ENCODE results near the gene DMGDH.

DNA sequence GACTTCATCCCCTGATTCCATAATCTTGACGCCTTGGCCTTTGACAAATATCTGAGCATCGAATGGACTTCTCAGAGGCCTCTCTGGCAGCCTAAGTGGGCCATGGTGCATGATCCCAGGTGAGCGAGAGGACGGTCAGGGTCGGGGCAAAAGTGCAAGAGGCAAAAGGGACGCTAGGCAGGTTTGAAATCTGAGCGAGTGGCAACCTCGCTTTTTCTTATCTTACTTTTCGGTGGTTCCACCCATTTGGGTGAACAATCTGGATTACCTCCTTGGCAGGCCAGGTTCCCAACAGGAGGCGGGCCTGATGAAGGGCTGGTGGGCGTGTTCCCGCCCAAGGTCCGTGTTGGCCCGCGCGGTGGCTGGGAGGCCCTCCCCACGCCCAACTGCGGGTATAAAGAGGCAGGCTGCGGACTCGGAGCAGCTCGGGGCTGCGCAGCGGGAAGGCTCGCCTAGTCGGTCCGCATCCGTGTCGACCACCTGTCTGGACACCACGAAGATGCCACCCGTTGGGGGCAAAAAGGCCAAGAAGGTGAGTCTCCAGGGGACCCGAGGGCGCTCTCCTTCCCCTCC is 42.0 kb upstream of the DMGDH start, which contains the start of gene BHMT:
- TF ChIP-seq, protein P1, sequence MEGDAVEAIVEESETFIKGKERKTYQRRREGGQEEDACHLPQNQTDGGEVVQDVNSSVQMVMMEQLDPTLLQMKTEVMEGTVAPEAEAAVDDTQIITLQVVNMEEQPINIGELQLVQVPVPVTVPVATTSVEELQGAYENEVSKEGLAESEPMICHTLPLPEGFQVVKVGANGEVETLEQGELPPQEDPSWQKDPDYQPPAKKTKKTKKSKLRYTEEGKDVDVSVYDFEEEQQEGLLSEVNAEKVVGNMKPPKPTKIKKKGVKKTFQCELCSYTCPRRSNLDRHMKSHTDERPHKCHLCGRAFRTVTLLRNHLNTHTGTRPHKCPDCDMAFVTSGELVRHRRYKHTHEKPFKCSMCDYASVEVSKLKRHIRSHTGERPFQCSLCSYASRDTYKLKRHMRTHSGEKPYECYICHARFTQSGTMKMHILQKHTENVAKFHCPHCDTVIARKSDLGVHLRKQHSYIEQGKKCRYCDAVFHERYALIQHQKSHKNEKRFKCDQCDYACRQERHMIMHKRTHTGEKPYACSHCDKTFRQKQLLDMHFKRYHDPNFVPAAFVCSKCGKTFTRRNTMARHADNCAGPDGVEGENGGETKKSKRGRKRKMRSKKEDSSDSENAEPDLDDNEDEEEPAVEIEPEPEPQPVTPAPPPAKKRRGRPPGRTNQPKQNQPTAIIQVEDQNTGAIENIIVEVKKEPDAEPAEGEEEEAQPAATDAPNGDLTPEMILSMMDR (IDR thresholded peaks at IDR 0.05 in 2 of 3, conservative IDR thresholded peaks at IDR 0.05 in 1 of 3; ENCODE audit: control insufficient read depth in 2 of 3, extremely low read depth in 1 of 3, insufficient read depth in 1 of 3, low read depth in 3 of 3, low read length in 3 of 3) = no peak
- TF ChIP-seq RCOR1 (conservative IDR thresholded peaks at IDR 0.05; ENCODE audit: low read depth, low read length) = no peak
- no peak for TF ChIP-seq CHD4 (IDR thresholded peaks at IDR 0.05)
- no peak for TF ChIP-seq SIN3A (IDR thresholded peaks at IDR 0.05; ENCODE audit: low read depth, low read length)
- TF ChIP-seq GABPA (IDR thresholded peaks at IDR 0.05; ENCODE audit: low read depth) = no peak
- TF ChIP-seq BHLHE40 (IDR thresholded peaks at IDR 0.05; ENCODE audit: borderline replicate concordance in 1 of 2, low read depth in 2 of 2, low read length in 1 of 2) = no peak
- no peak for TF ChIP-seq BMI1 (IDR thresholded peaks at IDR 0.05; ENCODE audit: borderline replicate concordance)
- TF ChIP-seq KDM1A (IDR thresholded peaks at IDR 0.05; ENCODE audit: borderline replicate concordance) = no peak
- TF ChIP-seq, protein P2, sequence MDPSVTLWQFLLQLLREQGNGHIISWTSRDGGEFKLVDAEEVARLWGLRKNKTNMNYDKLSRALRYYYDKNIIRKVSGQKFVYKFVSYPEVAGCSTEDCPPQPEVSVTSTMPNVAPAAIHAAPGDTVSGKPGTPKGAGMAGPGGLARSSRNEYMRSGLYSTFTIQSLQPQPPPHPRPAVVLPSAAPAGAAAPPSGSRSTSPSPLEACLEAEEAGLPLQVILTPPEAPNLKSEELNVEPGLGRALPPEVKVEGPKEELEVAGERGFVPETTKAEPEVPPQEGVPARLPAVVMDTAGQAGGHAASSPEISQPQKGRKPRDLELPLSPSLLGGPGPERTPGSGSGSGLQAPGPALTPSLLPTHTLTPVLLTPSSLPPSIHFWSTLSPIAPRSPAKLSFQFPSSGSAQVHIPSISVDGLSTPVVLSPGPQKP (IDR thresholded peaks at IDR 0.05; ENCODE audit: low read depth, low read length) = no peak
- TF ChIP-seq NR2C1 (IDR thresholded peaks at IDR 0.05) = no peak
- TF ChIP-seq, protein P3, sequence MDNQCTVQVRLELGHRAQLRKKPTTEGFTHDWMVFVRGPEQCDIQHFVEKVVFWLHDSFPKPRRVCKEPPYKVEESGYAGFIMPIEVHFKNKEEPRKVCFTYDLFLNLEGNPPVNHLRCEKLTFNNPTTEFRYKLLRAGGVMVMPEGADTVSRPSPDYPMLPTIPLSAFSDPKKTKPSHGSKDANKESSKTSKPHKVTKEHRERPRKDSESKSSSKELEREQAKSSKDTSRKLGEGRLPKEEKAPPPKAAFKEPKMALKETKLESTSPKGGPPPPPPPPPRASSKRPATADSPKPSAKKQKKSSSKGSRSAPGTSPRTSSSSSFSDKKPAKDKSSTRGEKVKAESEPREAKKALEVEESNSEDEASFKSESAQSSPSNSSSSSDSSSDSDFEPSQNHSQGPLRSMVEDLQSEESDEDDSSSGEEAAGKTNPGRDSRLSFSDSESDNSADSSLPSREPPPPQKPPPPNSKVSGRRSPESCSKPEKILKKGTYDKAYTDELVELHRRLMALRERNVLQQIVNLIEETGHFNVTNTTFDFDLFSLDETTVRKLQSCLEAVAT (IDR thresholded peaks at IDR 0.05) = no peak
- TF ChIP-seq MXI1 (IDR thresholded peaks at IDR 0.05; ENCODE audit: low read depth, low read length) = no peak
- no peak for TF ChIP-seq RELA (IDR thresholded peaks at IDR 0.05; ENCODE audit: borderline replicate concordance, partially characterized antibody)

Data from GM12878 (cell line).